NCI-H1436 (cell line): ENCODE results near the gene VCX2.
"Not testable (repeated sequence)": the region's sequence is repeated elsewhere in the genome, so short reads cannot be mapped to it uniquely, and the experiment has no call there.

Experiments used
- DNase-seq: peaks from one replicate; lab custom pipeline; 2025; lab: John Stamatoyannopoulos, UW

Gene VCX2

DNA sequence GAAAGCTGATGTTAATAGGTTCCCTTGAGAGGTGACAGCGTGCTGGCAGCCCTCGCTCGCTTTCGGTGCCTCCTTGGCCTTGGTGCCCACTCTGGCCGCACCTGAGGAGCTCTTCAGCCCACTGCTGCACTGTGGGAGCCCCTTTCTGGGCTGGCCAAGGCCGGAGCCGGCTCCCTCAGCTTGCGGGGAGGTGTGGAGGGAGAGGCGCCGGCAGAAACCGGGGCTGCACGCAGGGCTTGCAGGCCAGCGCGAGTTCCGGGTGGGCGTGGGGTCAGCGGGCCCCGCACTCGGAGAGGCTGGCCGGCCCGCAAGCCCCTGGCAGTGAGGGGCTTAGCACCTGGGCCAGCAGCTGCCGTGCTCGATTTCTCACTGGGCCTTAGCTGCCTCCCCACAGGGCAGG lies 49.7 kb downstream of the VCX2 start:
- DNase-seq = not testable (repeated sequence)
